GM23338 (cell line): Measurements from ENCODE around the gene THBS1. TPM values are rescaled to one million over a fixed set of nuclear protein-coding genes. Genes with fewer than 3 reads are reported as not detected.

Experiments
- ATAC-seq: fragments of 200-7000 bp; cut with Tn5 transposase; 3 replicates; pipeline ENCODE4 v1.9.1; 2020
- DNase-seq: peaks from one replicate; pipeline ENCODE4 v3.0.0-alpha.2; 2015; ENCODE audit warnings: low spot score
- H2AFZ ChIP-seq: fragments of 200-600 bp; sonication (generic); 2 replicates; pipeline ENCODE4 v1.8.0; 2016; ENCODE audit warnings: antibody characterized with exemption, mild to moderate bottlenecking, moderate library complexity
- H3F3A ChIP-seq: fragments of 200-600 bp; sonication (generic); replicated peaks from 2 replicates; pipeline ENCODE4 v1.8.0; 2017; ENCODE audit warnings: antibody characterized with exemption, mixed run types, low read depth
- H3K27ac ChIP-seq: fragments of 200-600 bp; sonication (generic); 2 replicates; pipeline ENCODE4 v1.6.1; 2016; ENCODE audit warnings: low read depth
- H3K27me3 ChIP-seq: fragments of 200-600 bp; sonication (generic); 2 replicates; pipeline ENCODE4 v1.8.0; 2016; ENCODE audit warnings: mild to moderate bottlenecking, mixed run types, moderate library complexity; ENCODE audit not compliant: insufficient read depth
- H3K36me3 ChIP-seq: fragments of 200-600 bp; sonication (generic); 2 replicates; pipeline ENCODE4 v1.8.0; 2016; ENCODE audit warnings: mild to moderate bottlenecking; ENCODE audit not compliant: insufficient read depth
- H3K4me1 ChIP-seq: fragments of 200-600 bp; sonication (generic); 2 replicates; pipeline ENCODE4 v1.8.0; 2016; ENCODE audit warnings: mild to moderate bottlenecking, moderate library complexity; ENCODE audit not compliant: insufficient read depth
- H3K4me2 ChIP-seq: fragments of 200-600 bp; sonication (generic); 2 replicates; pipeline ENCODE4 v1.7.1; 2017; ENCODE audit warnings: mixed run types
- H3K4me3 ChIP-seq: fragments of 200-600 bp; sonication (generic); 2 replicates; pipeline ENCODE4 v1.6.1; 2016; ENCODE audit warnings: mixed run types
- H3K79me2 ChIP-seq: fragments of 200-600 bp; sonication (generic); replicated peaks from 2 replicates; pipeline ENCODE4 v1.8.0; 2017; ENCODE audit warnings: mild to moderate bottlenecking; ENCODE audit not compliant: insufficient read depth
- H3K9me2 ChIP-seq: fragments of 200-600 bp; sonication (generic); 2 replicates; pipeline ENCODE4 v1.8.0; 2017; ENCODE audit not compliant: insufficient read depth
- H4K20me1 ChIP-seq: fragments of 200-600 bp; sonication (generic); replicated peaks from 2 replicates; pipeline ENCODE4 v1.8.0; 2017; ENCODE audit warnings: mild to moderate bottlenecking; ENCODE audit not compliant: insufficient read depth
- H3K27ac Mint-ChIP-seq: 2 replicates; pipeline ENCODE4 v1.8.0; 2020; ENCODE audit warnings: inconsistent platforms, mild to moderate bottlenecking, moderate library complexity, mixed read lengths
- H3K27me3 Mint-ChIP-seq: 3 replicates; pipeline ENCODE4 v1.8.0; 2022; ENCODE audit warnings: low read depth, mild to moderate bottlenecking, moderate library complexity, mixed read lengths, inconsistent platforms; ENCODE audit not compliant: insufficient read depth, poor library complexity
- H3K36me3 Mint-ChIP-seq: 3 replicates; pipeline ENCODE4 v1.8.0; 2021; ENCODE audit warnings: low read depth, mild to moderate bottlenecking, inconsistent platforms, moderate library complexity, mixed read lengths
- H3K4me1 Mint-ChIP-seq: 3 replicates; pipeline ENCODE4 v1.8.0; 2020; ENCODE audit warnings: mild to moderate bottlenecking, inconsistent platforms, mixed read lengths
- H3K4me3 Mint-ChIP-seq: 3 replicates; pipeline ENCODE4 v1.8.0; 2021; ENCODE audit warnings: moderate library complexity, mild to moderate bottlenecking, inconsistent platforms, mixed read lengths
- H3K9me3 Mint-ChIP-seq: 3 replicates; pipeline ENCODE4 v1.8.0; 2020; ENCODE audit warnings: moderate library complexity, mild to moderate bottlenecking, inconsistent platforms, mixed read lengths
- CTCF ChIP-seq, 2 experiments: fragments of 200-600 bp in 1 of 2; sonication (generic) in 1 of 2; conservative IDR thresholded peaks; 2 replicates each; pipeline versions ENCODE4 v1.5.1 to v1.6.1; 2016 to 2017; ENCODE audit warnings: antibody characterized with exemption in 2 of 2, low read depth in 2 of 2, mild to moderate bottlenecking in 2 of 2, moderate library complexity in 1 of 2
- EZH2phosphoT487 ChIP-seq: fragments of 200-600 bp; sonication (generic); IDR thresholded peaks from one replicate; pipeline ENCODE4 v1.8.1; 2018; ENCODE audit warnings: antibody characterized with exemption; ENCODE audit not compliant: unreplicated experiment
- JUNB ChIP-seq: IDR thresholded peaks from one replicate; pipeline ENCODE4 v1.6.1; 2016; ENCODE audit warnings: antibody characterized with exemption; ENCODE audit not compliant: unreplicated experiment
- ZNF114 ChIP-seq: fragments of 250-450 bp; sonication (Bioruptor Pico); IDR thresholded peaks from 2 replicates; pipeline ENCODE4 v1.5.0; 2020; ENCODE audit warnings: mild to moderate bottlenecking, moderate library complexity
- ZNF331 ChIP-seq: fragments of 250-450 bp; sonication (Bioruptor Pico); IDR thresholded peaks from 2 replicates; pipeline ENCODE4 v1.5.0; 2020; ENCODE audit warnings: low read depth, mild to moderate bottlenecking, moderate library complexity
- ZNF462 ChIP-seq: fragments of 250-450 bp; sonication (Bioruptor Pico); IDR thresholded peaks from 2 replicates; pipeline ENCODE4 v1.5.0; 2020; ENCODE audit warnings: mild to moderate bottlenecking, moderate library complexity
- polyA plus RNA-seq: library from polyadenylated mRNA; unstranded; fragments of >200 nt; fragmentation: Nextera tagmentation; extraction: Ambion mirVana; gene quantifications from 2 replicates; pipeline ENCODE4 v1.2.1, GENCODE V29; 2016
- total RNA-seq: library from RNA; depleted of rRNA; stranded (reverse); fragments of >200 nt; shearing (Covaris generic); gene quantifications from 2 replicates; pipeline ENCODE4 v1.2.3, GENCODE V29; 2014

Gene THBS1
- total and polyA plus RNA-seq, 2 experiments from 2014 or later, result 21.7 to 81.9 TPM

- no peak for TF ChIP-seq ZNF331 (CRISPR knock-in tag)
- no peak for TF ChIP-seq JUNB
- no peak for TF ChIP-seq EZH2phosphoT487
- no peak for TF ChIP-seq ZNF114 (CRISPR knock-in tag)
- no peak for TF ChIP-seq ZNF462 (CRISPR knock-in tag)
- no peak for TF ChIP-seq CTCF (conservative IDR thresholded peaks at IDR 0.05; ENCODE audit: low read depth in 2 of 2)
- no peaks in the 10 kb centered on the region for H3K36me3 Mint-ChIP-seq
- H3K27ac Mint-ChIP-seq, result no peak overlapping the region
Observed at GRCh38 chr15:39551476-39551875, 29.4 kb upstream of the THBS1 start.

More at GRCh38 chr15:39551476-39551875, 29.4 kb upstream of the THBS1 start:
- H3K4me1 ChIP-seq, result no peaks in the 10 kb centered on the region
- no peaks in the 10 kb centered on the region for H3K79me2 ChIP-seq
- H4K20me1 ChIP-seq, result no peaks in the 10 kb centered on the region
- no peak overlapping the region for H3K4me2 ChIP-seq
- Mint-ChIP-seq H3K27me3 (peaks cover 2% of the 10 kb centered on the region), H3K4me1 (peaks cover 4% of the 10 kb centered on the region), H3K9me3 (no peaks in the 10 kb centered on the region), H3K4me3 (no peak overlapping the region)
- H3K27me3 ChIP-seq, result no peaks in the 10 kb centered on the region
- no peak overlapping the region for H2AFZ ChIP-seq
- H3K36me3 ChIP-seq, result no peaks in the 10 kb centered on the region
- H3K27ac ChIP-seq, result no peak overlapping the region
- no peaks in the 10 kb centered on the region for H3F3A ChIP-seq
- DNase-seq (no peak), ATAC-seq (no peak)
- H3K4me3 ChIP-seq, result no peak overlapping the region
- peaks cover 32% of the 10 kb centered on the region for H3K9me2 ChIP-seq
